ENCODE results near the gene MLIP. TPM values are rescaled to one million over a fixed set of nuclear protein-coding genes. Genes with fewer than 3 reads are reported as not detected.

Gene MLIP
- total RNA-seq, 2 donors from 2014 or later, result not detected

DNA sequence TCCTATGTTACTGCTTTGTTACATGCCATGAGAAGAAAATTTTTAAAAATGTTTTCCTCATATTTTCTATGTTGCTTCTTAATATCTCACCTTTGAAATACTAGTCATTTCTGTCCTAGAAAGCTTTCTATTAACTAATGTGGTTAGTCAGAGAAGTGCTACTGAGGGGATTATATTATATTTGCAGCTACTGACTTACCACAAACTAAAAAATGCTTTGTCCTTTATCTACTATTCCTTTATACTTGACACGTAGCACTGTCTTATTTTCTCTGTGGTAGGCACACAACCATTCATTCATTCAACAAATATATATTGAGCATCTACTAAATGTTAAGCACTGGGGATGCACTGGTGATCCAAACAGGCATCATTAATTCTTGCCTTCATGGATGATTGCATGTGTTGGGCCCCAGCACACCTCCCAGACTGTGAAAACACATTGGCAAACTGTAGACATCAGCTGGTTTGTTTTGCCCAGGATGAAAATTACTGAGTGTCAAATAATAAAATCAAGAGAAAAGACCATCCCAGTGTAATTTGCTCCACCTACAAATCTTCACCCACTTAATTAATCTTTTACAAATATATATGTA lies 10.7 kb upstream of the MLIP start:
- Mint-ChIP-seq H3K4me1 (peaks cover 9% of the 10 kb centered on the region), H3K9me3 (no peaks in the 10 kb centered on the region), H3K27ac (no peak overlapping the region), H3K36me3 (ENCODE audit: low read depth) (no peaks in the 10 kb centered on the region), H3K4me3 (no peak overlapping the region), H3K27me3 (ENCODE audit: insufficient read depth) (no peaks in the 10 kb centered on the region)
- Histone ChIP-seq H3K4me1 (ENCODE audit: control insufficient read depth, insufficient read depth, low read length) (no peaks in the 10 kb centered on the region), H3K27me3 (ENCODE audit: control insufficient read depth, insufficient read depth, low read length, poor library complexity, severe bottlenecking) (no peaks in the 10 kb centered on the region), H3K4me3 (ENCODE audit: low read length) (no peak overlapping the region), H3K36me3 (ENCODE audit: control insufficient read depth, insufficient read depth, low read length) (no peaks in the 10 kb centered on the region), H3K27ac (ENCODE audit: low read depth, low read length) (no peak overlapping the region), H3K9me3 (ENCODE audit: control insufficient read depth, low read length) (no peaks in the 10 kb centered on the region), H3K9ac (ENCODE audit: extremely low read depth, low read length, poor library complexity, severe bottlenecking) (no peak overlapping the region)
- DNase-seq, result no peak
- TF ChIP-seq, protein P1, sequence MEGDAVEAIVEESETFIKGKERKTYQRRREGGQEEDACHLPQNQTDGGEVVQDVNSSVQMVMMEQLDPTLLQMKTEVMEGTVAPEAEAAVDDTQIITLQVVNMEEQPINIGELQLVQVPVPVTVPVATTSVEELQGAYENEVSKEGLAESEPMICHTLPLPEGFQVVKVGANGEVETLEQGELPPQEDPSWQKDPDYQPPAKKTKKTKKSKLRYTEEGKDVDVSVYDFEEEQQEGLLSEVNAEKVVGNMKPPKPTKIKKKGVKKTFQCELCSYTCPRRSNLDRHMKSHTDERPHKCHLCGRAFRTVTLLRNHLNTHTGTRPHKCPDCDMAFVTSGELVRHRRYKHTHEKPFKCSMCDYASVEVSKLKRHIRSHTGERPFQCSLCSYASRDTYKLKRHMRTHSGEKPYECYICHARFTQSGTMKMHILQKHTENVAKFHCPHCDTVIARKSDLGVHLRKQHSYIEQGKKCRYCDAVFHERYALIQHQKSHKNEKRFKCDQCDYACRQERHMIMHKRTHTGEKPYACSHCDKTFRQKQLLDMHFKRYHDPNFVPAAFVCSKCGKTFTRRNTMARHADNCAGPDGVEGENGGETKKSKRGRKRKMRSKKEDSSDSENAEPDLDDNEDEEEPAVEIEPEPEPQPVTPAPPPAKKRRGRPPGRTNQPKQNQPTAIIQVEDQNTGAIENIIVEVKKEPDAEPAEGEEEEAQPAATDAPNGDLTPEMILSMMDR (conservative IDR thresholded peaks at IDR 0.05), result no peak
- 75 to 100% methylated on average over 1 of the region's 1 CpG for WGBS, 2 experiments (ENCODE audit: insufficient coverage in 1 of 2, insufficient read length in 1 of 2)

DNA sequence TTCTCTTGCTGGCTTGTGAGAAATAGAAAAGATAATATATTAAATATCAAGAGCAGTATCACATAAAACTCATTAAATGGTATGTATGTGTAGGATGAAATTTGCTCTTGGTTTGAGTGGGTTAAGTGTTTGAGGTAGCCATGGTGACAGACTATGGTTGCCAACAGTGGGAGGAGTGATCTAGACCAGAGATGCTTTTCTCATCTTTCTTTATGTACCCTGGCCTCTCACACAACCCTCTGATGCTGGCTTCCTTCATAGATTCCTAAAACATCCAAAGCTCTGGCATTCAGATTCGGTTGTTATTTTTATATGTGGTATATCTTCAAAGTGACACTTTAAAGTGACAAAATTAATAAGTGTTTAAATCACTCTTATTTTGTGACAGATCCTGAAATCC lies 9.0 kb upstream of the MLIP start:
- no peak for DNase-seq
- Histone ChIP-seq H3K9ac (ENCODE audit: extremely low read depth, low read length, poor library complexity, severe bottlenecking) (no peak overlapping the region), H3K9me3 (ENCODE audit: control insufficient read depth, low read length) (no peaks in the 10 kb centered on the region), H3K36me3 (ENCODE audit: control insufficient read depth, insufficient read depth, low read length) (no peaks in the 10 kb centered on the region), H3K27me3 (ENCODE audit: control insufficient read depth, insufficient read depth, low read length, poor library complexity, severe bottlenecking) (no peaks in the 10 kb centered on the region), H3K4me3 (ENCODE audit: low read length) (no peak overlapping the region), H3K4me1 (ENCODE audit: control insufficient read depth, insufficient read depth, low read length) (no peaks in the 10 kb centered on the region), H3K27ac (ENCODE audit: low read depth, low read length) (no peak overlapping the region)
- Mint-ChIP-seq H3K27me3 (ENCODE audit: insufficient read depth) (no peaks in the 10 kb centered on the region), H3K4me3 (no peak overlapping the region), H3K27ac (no peak overlapping the region), H3K9me3 (no peaks in the 10 kb centered on the region), H3K4me1 (peaks cover 9% of the 10 kb centered on the region), H3K36me3 (ENCODE audit: low read depth) (no peaks in the 10 kb centered on the region)
- 100% methylated on average over 1 of the region's 1 CpG; no CpG with 5 or more reads in 1 of the 2 experiments for WGBS, 2 experiments (ENCODE audit: insufficient coverage in 1 of 2, insufficient read length in 1 of 2)
- TF ChIP-seq, protein P1 (conservative IDR thresholded peaks at IDR 0.05), result no peak

DNA sequence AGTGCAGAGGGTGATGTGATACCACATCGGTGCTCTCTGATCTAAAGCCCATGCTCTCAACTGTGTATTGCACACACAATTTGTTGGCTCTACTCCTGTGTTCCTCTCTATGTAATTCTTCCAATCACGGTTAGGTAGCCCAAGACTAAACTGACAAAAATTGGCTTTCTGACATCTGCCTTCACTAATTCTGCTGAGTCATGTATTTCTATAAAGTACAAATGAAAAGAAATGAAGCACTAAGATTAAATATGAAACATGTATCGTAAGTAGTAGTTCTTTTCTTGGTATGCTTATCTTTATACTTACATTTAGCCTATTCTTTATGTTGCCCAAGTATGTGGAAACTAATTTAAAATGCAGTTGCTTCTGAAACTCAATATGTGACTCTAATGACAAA lies 7.7 kb upstream of the MLIP start:
- no peak overlapping the region for H3K4me3 Mint-ChIP-seq
- H3K9me3 Mint-ChIP-seq, result no peaks in the 10 kb centered on the region
- H3K27me3 ChIP-seq (ENCODE audit: control insufficient read depth, insufficient read depth, low read length, poor library complexity, severe bottlenecking), result no peaks in the 10 kb centered on the region
- H3K9me3 ChIP-seq (ENCODE audit: control insufficient read depth, low read length), result no peaks in the 10 kb centered on the region
- DNase-seq, result no peak
- H3K27ac ChIP-seq (ENCODE audit: low read depth, low read length), result no peak overlapping the region
- TF ChIP-seq, protein P1 (conservative IDR thresholded peaks at IDR 0.05), result no peak
- H3K4me1 ChIP-seq (ENCODE audit: control insufficient read depth, insufficient read depth, low read length), result no peaks in the 10 kb centered on the region
- H3K27ac Mint-ChIP-seq, result no peak overlapping the region
- WGBS, 2 experiments (ENCODE audit: insufficient coverage in 1 of 2, insufficient read length in 1 of 2), result 87 to 100% methylated on average over 2 to 3 of the region's 3 CpGs
- no peaks in the 10 kb centered on the region for H3K36me3 Mint-ChIP-seq (ENCODE audit: low read depth)
- H3K9ac ChIP-seq (ENCODE audit: extremely low read depth, low read length, poor library complexity, severe bottlenecking), result no peak overlapping the region
- H3K4me3 ChIP-seq (ENCODE audit: low read length), result no peak overlapping the region
- no peaks in the 10 kb centered on the region for H3K36me3 ChIP-seq (ENCODE audit: control insufficient read depth, insufficient read depth, low read length)
- no peaks in the 10 kb centered on the region for H3K27me3 Mint-ChIP-seq (ENCODE audit: insufficient read depth)
- peaks cover 9% of the 10 kb centered on the region for H3K4me1 Mint-ChIP-seq

All from endodermal cell (in vitro differentiated cells).